ENCODE measurements around the gene KSR2. TPM values are rescaled to one million over a fixed set of nuclear protein-coding genes. Genes with fewer than 3 reads are reported as not detected.

The KSR2 gene
- total RNA-seq, 1 experiment from 2014 or later: 0.15 TPM

DNA sequence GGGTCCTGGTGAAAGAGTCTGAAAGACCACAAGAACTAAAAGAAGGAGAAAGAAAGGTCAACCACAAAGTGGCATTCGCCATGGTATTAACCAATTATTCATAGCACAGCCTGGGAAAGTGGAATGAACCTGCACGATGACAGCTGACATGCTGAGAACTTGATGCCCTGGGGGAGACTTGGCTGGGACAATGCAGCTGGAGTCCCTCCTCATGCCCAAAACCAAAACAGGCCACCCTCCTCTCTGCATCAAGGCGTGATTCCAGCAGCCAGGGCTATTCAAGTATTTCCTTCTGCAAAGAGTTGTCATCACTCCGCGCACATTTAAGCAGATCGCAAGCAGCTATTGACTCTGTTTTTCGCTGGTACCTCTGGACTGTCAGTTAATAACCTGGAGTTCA, 440.3 kb downstream of the KSR2 start:
- in situ Hi-C loops (cut with HindIII; ENCODE audit: low pct_unique_long_range_greater_than_20kb, low sequenced_read_pairs) (no loop called here), intact Hi-C loops (cut with micrococcal nuclease; ENCODE audit: unreplicated experiment) (no loop called here)
- ChIA-PET POLR2A (no interaction called here), CTCF (no interaction called here)
- TF ChIP-seq REST (IDR thresholded peaks at IDR 0.05; ENCODE audit: insufficient read depth in 1 of 2, low read depth in 2 of 2, low read length in 1 of 2) (no peak), TCF7L2 (IDR thresholded peaks at IDR 0.05; ENCODE audit: low read depth, low read length) (no peak), SIN3A (IDR thresholded peaks at IDR 0.05; ENCODE audit: borderline replicate concordance, insufficient read depth, low read depth, low read length) (no peak), POLR2AphosphoS5 (IDR thresholded peaks at IDR 0.05; ENCODE audit: low read depth, low read length) (no peak)
- TF ChIP-seq, protein P1, sequence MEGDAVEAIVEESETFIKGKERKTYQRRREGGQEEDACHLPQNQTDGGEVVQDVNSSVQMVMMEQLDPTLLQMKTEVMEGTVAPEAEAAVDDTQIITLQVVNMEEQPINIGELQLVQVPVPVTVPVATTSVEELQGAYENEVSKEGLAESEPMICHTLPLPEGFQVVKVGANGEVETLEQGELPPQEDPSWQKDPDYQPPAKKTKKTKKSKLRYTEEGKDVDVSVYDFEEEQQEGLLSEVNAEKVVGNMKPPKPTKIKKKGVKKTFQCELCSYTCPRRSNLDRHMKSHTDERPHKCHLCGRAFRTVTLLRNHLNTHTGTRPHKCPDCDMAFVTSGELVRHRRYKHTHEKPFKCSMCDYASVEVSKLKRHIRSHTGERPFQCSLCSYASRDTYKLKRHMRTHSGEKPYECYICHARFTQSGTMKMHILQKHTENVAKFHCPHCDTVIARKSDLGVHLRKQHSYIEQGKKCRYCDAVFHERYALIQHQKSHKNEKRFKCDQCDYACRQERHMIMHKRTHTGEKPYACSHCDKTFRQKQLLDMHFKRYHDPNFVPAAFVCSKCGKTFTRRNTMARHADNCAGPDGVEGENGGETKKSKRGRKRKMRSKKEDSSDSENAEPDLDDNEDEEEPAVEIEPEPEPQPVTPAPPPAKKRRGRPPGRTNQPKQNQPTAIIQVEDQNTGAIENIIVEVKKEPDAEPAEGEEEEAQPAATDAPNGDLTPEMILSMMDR (IDR thresholded peaks at IDR 0.05): no peak
- Histone ChIP-seq H3K4me1 (ENCODE audit: control insufficient read depth, insufficient read depth, low read length) (no peaks in the 10 kb centered on the region), H3K27ac (ENCODE audit: low read length) (no peak overlapping the region), H3K36me3 (ENCODE audit: control insufficient read depth, insufficient read depth, low read length) (no peaks in the 10 kb centered on the region), H3K27me3 (ENCODE audit: control insufficient read depth, insufficient read depth, low read length) (peaks cover 15% of the 10 kb centered on the region), H3K4me3 (ENCODE audit: low read depth in 2 of 2, low read length in 2 of 2) (no peak overlapping the region), H3K9me3 (ENCODE audit: control insufficient read depth, insufficient read depth, low read depth, low read length) (no peaks in the 10 kb centered on the region)
- no TSS peak for BruUV-seq (replicated peaks)
- ATAC-seq: no peak
- no peak for DNase-seq (ENCODE audit: low read depth, low spot score)

DNA sequence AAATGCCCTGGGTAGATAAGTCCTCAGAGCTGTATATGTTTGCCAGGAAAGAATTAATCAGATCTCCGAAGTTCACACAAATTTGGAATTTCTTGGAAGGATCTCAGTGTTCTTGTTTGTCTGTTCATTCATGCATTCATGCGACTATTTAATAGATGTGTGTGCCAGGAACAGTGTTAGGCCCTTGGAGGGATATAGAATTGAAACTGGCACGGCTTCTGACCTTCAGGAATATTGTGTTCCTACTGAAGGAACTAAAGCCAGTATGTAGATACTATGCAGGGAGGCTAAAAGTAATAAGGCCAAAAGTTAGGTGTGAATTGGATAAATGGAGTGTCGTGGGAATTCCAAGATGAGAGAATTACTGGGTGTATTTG, 441.3 kb downstream of the KSR2 start:
- no peak for ATAC-seq
- intact Hi-C loops (cut with micrococcal nuclease; ENCODE audit: unreplicated experiment) (no loop called here), in situ Hi-C loops (cut with HindIII; ENCODE audit: low pct_unique_long_range_greater_than_20kb, low sequenced_read_pairs) (no loop called here)
- no peak for DNase-seq (ENCODE audit: low read depth, low spot score)
- CTCF ChIA-PET: no interaction called here
- Histone ChIP-seq H3K4me3 (ENCODE audit: low read depth in 2 of 2, low read length in 2 of 2) (no peak overlapping the region), H3K36me3 (ENCODE audit: control insufficient read depth, insufficient read depth, low read length) (no peaks in the 10 kb centered on the region), H3K4me1 (ENCODE audit: control insufficient read depth, insufficient read depth, low read length) (no peaks in the 10 kb centered on the region), H3K9me3 (ENCODE audit: control insufficient read depth, insufficient read depth, low read depth, low read length) (no peaks in the 10 kb centered on the region), H3K27ac (ENCODE audit: low read length) (no peak overlapping the region), H3K27me3 (ENCODE audit: control insufficient read depth, insufficient read depth, low read length) (peaks cover 10% of the 10 kb centered on the region)
- TF ChIP-seq, protein P1 (IDR thresholded peaks at IDR 0.05): no peak
- no peak for TF ChIP-seq TCF7L2 (IDR thresholded peaks at IDR 0.05; ENCODE audit: low read depth, low read length)
- no peak for TF ChIP-seq POLR2AphosphoS5 (IDR thresholded peaks at IDR 0.05; ENCODE audit: low read depth, low read length)
- no peak for TF ChIP-seq SIN3A (IDR thresholded peaks at IDR 0.05; ENCODE audit: borderline replicate concordance, insufficient read depth, low read depth, low read length)
- no peak for TF ChIP-seq REST (IDR thresholded peaks at IDR 0.05; ENCODE audit: insufficient read depth in 1 of 2, low read depth in 2 of 2, low read length in 1 of 2)
- no TSS peak for BruUV-seq (replicated peaks)
- POLR2A ChIA-PET: no interaction called here
